GM23338 (cell line): ENCODE results near the gene TRMT6. TPM values are rescaled to one million over a fixed set of nuclear protein-coding genes. Genes with fewer than 3 reads are reported as not detected.

ENCODE experiments used
- ATAC-seq: fragments of 200-7000 bp; cut with Tn5 transposase; 3 replicates; pipeline ENCODE4 v1.9.1; 2020
- DNase-seq: peaks from one replicate; pipeline ENCODE4 v3.0.0-alpha.2; 2015; ENCODE audit warnings: low spot score
- H2AFZ ChIP-seq: fragments of 200-600 bp; sonication (generic); 2 replicates; pipeline ENCODE4 v1.8.0; 2016; ENCODE audit warnings: antibody characterized with exemption, mild to moderate bottlenecking, moderate library complexity
- H3F3A ChIP-seq: fragments of 200-600 bp; sonication (generic); replicated peaks from 2 replicates; pipeline ENCODE4 v1.8.0; 2017; ENCODE audit warnings: antibody characterized with exemption, mixed run types, low read depth
- H3K27ac ChIP-seq: fragments of 200-600 bp; sonication (generic); 2 replicates; pipeline ENCODE4 v1.6.1; 2016; ENCODE audit warnings: low read depth
- H3K27me3 ChIP-seq: fragments of 200-600 bp; sonication (generic); 2 replicates; pipeline ENCODE4 v1.8.0; 2016; ENCODE audit warnings: mild to moderate bottlenecking, mixed run types, moderate library complexity; ENCODE audit not compliant: insufficient read depth
- H3K36me3 ChIP-seq: fragments of 200-600 bp; sonication (generic); 2 replicates; pipeline ENCODE4 v1.8.0; 2016; ENCODE audit warnings: mild to moderate bottlenecking; ENCODE audit not compliant: insufficient read depth
- H3K4me1 ChIP-seq: fragments of 200-600 bp; sonication (generic); 2 replicates; pipeline ENCODE4 v1.8.0; 2016; ENCODE audit warnings: mild to moderate bottlenecking, moderate library complexity; ENCODE audit not compliant: insufficient read depth
- H3K4me2 ChIP-seq: fragments of 200-600 bp; sonication (generic); 2 replicates; pipeline ENCODE4 v1.7.1; 2017; ENCODE audit warnings: mixed run types
- H3K4me3 ChIP-seq: fragments of 200-600 bp; sonication (generic); 2 replicates; pipeline ENCODE4 v1.6.1; 2016; ENCODE audit warnings: mixed run types
- H3K79me2 ChIP-seq: fragments of 200-600 bp; sonication (generic); replicated peaks from 2 replicates; pipeline ENCODE4 v1.8.0; 2017; ENCODE audit warnings: mild to moderate bottlenecking; ENCODE audit not compliant: insufficient read depth
- H3K9me2 ChIP-seq: fragments of 200-600 bp; sonication (generic); 2 replicates; pipeline ENCODE4 v1.8.0; 2017; ENCODE audit not compliant: insufficient read depth
- H4K20me1 ChIP-seq: fragments of 200-600 bp; sonication (generic); replicated peaks from 2 replicates; pipeline ENCODE4 v1.8.0; 2017; ENCODE audit warnings: mild to moderate bottlenecking; ENCODE audit not compliant: insufficient read depth
- H3K27ac Mint-ChIP-seq: 2 replicates; pipeline ENCODE4 v1.8.0; 2020; ENCODE audit warnings: inconsistent platforms, mild to moderate bottlenecking, moderate library complexity, mixed read lengths
- H3K27me3 Mint-ChIP-seq: 3 replicates; pipeline ENCODE4 v1.8.0; 2022; ENCODE audit warnings: low read depth, mild to moderate bottlenecking, moderate library complexity, mixed read lengths, inconsistent platforms; ENCODE audit not compliant: insufficient read depth, poor library complexity
- H3K36me3 Mint-ChIP-seq: 3 replicates; pipeline ENCODE4 v1.8.0; 2021; ENCODE audit warnings: low read depth, mild to moderate bottlenecking, inconsistent platforms, moderate library complexity, mixed read lengths
- H3K4me1 Mint-ChIP-seq: 3 replicates; pipeline ENCODE4 v1.8.0; 2020; ENCODE audit warnings: mild to moderate bottlenecking, inconsistent platforms, mixed read lengths
- H3K4me3 Mint-ChIP-seq: 3 replicates; pipeline ENCODE4 v1.8.0; 2021; ENCODE audit warnings: moderate library complexity, mild to moderate bottlenecking, inconsistent platforms, mixed read lengths
- H3K9me3 Mint-ChIP-seq: 3 replicates; pipeline ENCODE4 v1.8.0; 2020; ENCODE audit warnings: moderate library complexity, mild to moderate bottlenecking, inconsistent platforms, mixed read lengths
- CREB1 ChIP-seq: fragments of 250-450 bp; sonication (Bioruptor Pico); IDR thresholded peaks from 2 replicates; pipeline ENCODE4 v1.5.0; 2020; ENCODE audit warnings: low read depth, mild to moderate bottlenecking, moderate library complexity
- CTCF ChIP-seq, 2 experiments: fragments of 200-600 bp in 1 of 2; sonication (generic) in 1 of 2; conservative IDR thresholded peaks; 2 replicates each; pipeline versions ENCODE4 v1.5.1 to v1.6.1; 2016 to 2017; ENCODE audit warnings: antibody characterized with exemption in 2 of 2, low read depth in 2 of 2, mild to moderate bottlenecking in 2 of 2, moderate library complexity in 1 of 2
- ETS1 ChIP-seq: IDR thresholded peaks from 2 replicates; pipeline ENCODE4 v1.6.1; 2016; ENCODE audit warnings: antibody characterized with exemption
- EZH2 ChIP-seq: fragments of 200-600 bp; sonication (generic); IDR thresholded peaks from one replicate; pipeline ENCODE4 v1.8.0; 2017; ENCODE audit warnings: antibody characterized with exemption, mild to moderate bottlenecking, low read depth; ENCODE audit not compliant: unreplicated experiment
- EZH2phosphoT487 ChIP-seq: fragments of 200-600 bp; sonication (generic); IDR thresholded peaks from one replicate; pipeline ENCODE4 v1.8.1; 2018; ENCODE audit warnings: antibody characterized with exemption; ENCODE audit not compliant: unreplicated experiment
- JUNB ChIP-seq: IDR thresholded peaks from one replicate; pipeline ENCODE4 v1.6.1; 2016; ENCODE audit warnings: antibody characterized with exemption; ENCODE audit not compliant: unreplicated experiment
- NANOG ChIP-seq: IDR thresholded peaks from 2 replicates; pipeline ENCODE4 v1.6.1; 2016; ENCODE audit warnings: antibody characterized with exemption, borderline replicate concordance
- POLR2AphosphoS5 ChIP-seq: IDR thresholded peaks from 2 replicates; pipeline ENCODE4 v1.6.1; 2016; ENCODE audit warnings: antibody characterized with exemption, low read depth
- REST ChIP-seq: IDR thresholded peaks from one replicate; pipeline ENCODE4 v1.6.1; 2018; ENCODE audit warnings: antibody characterized with exemption; ENCODE audit not compliant: unreplicated experiment
- STAT1 ChIP-seq: IDR thresholded peaks from one replicate; pipeline ENCODE4 v1.6.1; 2016; ENCODE audit warnings: antibody characterized with exemption; ENCODE audit not compliant: unreplicated experiment
- ZNF114 ChIP-seq: fragments of 250-450 bp; sonication (Bioruptor Pico); IDR thresholded peaks from 2 replicates; pipeline ENCODE4 v1.5.0; 2020; ENCODE audit warnings: mild to moderate bottlenecking, moderate library complexity
- ZNF331 ChIP-seq: fragments of 250-450 bp; sonication (Bioruptor Pico); IDR thresholded peaks from 2 replicates; pipeline ENCODE4 v1.5.0; 2020; ENCODE audit warnings: low read depth, mild to moderate bottlenecking, moderate library complexity
- ZNF462 ChIP-seq: fragments of 250-450 bp; sonication (Bioruptor Pico); IDR thresholded peaks from 2 replicates; pipeline ENCODE4 v1.5.0; 2020; ENCODE audit warnings: mild to moderate bottlenecking, moderate library complexity
- polyA plus RNA-seq: library from polyadenylated mRNA; unstranded; fragments of >200 nt; fragmentation: Nextera tagmentation; extraction: Ambion mirVana; gene quantifications from 2 replicates; pipeline ENCODE4 v1.2.1, GENCODE V29; 2016
- total RNA-seq: library from RNA; depleted of rRNA; stranded (reverse); fragments of >200 nt; shearing (Covaris generic); gene quantifications from 2 replicates; pipeline ENCODE4 v1.2.3, GENCODE V29; 2014

The TRMT6 gene
- total and polyA plus RNA-seq, 2 experiments from 2014 or later: 15.5 to 26.3 TPM

GRCh38 chr20:5908981-5909380 is 41.4 kb downstream of the TRMT6 start:
- H3K27me3 ChIP-seq: peaks cover 8% of the 10 kb centered on the region; the same call in 1 of the 2 replicates
- Mint-ChIP-seq H3K9me3 (no peaks in the 10 kb centered on the region), H3K36me3 (no peaks in the 10 kb centered on the region), H3K27ac (no peak overlapping the region), H3K4me3 (no peak overlapping the region), H3K4me1 (peaks cover 14% of the 10 kb centered on the region), H3K27me3 (peaks cover 9% of the 10 kb centered on the region)
- no peaks in the 10 kb centered on the region for H3K9me2 ChIP-seq
- H3K4me1 ChIP-seq: peaks cover 5% of the 10 kb centered on the region; the same call in 1 of the 2 replicates
- DNase-seq (no peak), ATAC-seq (no peak)
- H3K27ac ChIP-seq: no peak overlapping the region
- H3K79me2 ChIP-seq: no peaks in the 10 kb centered on the region
- H4K20me1 ChIP-seq: no peaks in the 10 kb centered on the region
- H3F3A ChIP-seq: 0 out of 2 replicates have a peak, but pooled peaks cover 3% of the 10 kb centered on the region
- TF ChIP-seq EZH2 (no peak), CREB1 (CRISPR knock-in tag) (no peak), POLR2AphosphoS5 (no peak), ETS1 (no peak), NANOG (no peak), REST (no peak), JUNB (no peak), CTCF (conservative IDR thresholded peaks at IDR 0.05; ENCODE audit: low read depth in 2 of 2) (no peak), STAT1 (no peak), ZNF114 (CRISPR knock-in tag) (no peak), ZNF462 (CRISPR knock-in tag) (no peak), ZNF331 (CRISPR knock-in tag) (no peak), EZH2phosphoT487 (no peak)
- no peak overlapping the region for H2AFZ ChIP-seq
- H3K4me2 ChIP-seq: no peak overlapping the region
- no peak overlapping the region for H3K4me3 ChIP-seq
- H3K36me3 ChIP-seq: no peaks in the 10 kb centered on the region
